Measurements from ENCODE around the gene AOPEP.
A peak's percentile ranks its signal among the peaks of the same experiment; 100 is the strongest.

Gene AOPEP

GRCh38 chr9:95037789-95038521 is 311.5 kb downstream of the AOPEP start:
- no peak for DNase-seq (ENCODE audit: low spot score)

- DNase-seq (ENCODE audit: low spot score): no peak
These were observed 312.2 kb downstream of the AOPEP start for GRCh38 chr9:95038666-95039065.

- no peak for DNase-seq (ENCODE audit: low spot score)
These were observed 313.6 kb downstream of the AOPEP start for GRCh38 chr9:95040106-95040505.

- no peak for DNase-seq (ENCODE audit: low spot score)
These were observed 317.3 kb downstream of the AOPEP start for GRCh38 chr9:95043826-95044225.

GRCh38 chr9:95044731-95045508 is 318.4 kb downstream of the AOPEP start:
- no peak for DNase-seq (ENCODE audit: low spot score)

- DNase-seq (ENCODE audit: low spot score): no peak
These were observed 319.3 kb downstream of the AOPEP start for GRCh38 chr9:95045751-95046150.

GRCh38 chr9:95047452-95048224 is 321.1 kb downstream of the AOPEP start:
- no peak for DNase-seq (ENCODE audit: low spot score)

- DNase-seq (ENCODE audit: low spot score): peak; percentile 8
These were observed 322.0 kb downstream of the AOPEP start for GRCh38 chr9:95048225-95049087.

GRCh38 chr9:95049761-95050160 is 323.3 kb downstream of the AOPEP start:
- no peak for DNase-seq (ENCODE audit: low spot score)

- no peak for DNase-seq (ENCODE audit: low spot score)
These were observed 327.4 kb downstream of the AOPEP start for GRCh38 chr9:95053611-95054570.

GRCh38 chr9:95055334-95055850 is 328.9 kb downstream of the AOPEP start:
- no peak for DNase-seq (ENCODE audit: low spot score)

- no peak for DNase-seq (ENCODE audit: low spot score)
These were observed 329.5 kb downstream of the AOPEP start for GRCh38 chr9:95055851-95056551.

GRCh38 chr9:95057101-95057500 is 330.6 kb downstream of the AOPEP start:
- DNase-seq (ENCODE audit: low spot score): no peak

GRCh38 chr9:95058121-95058785 is 331.8 kb downstream of the AOPEP start:
- DNase-seq (ENCODE audit: low spot score): no peak

GRCh38 chr9:95058795-95059386 is 332.4 kb downstream of the AOPEP start:
- no peak for DNase-seq (ENCODE audit: low spot score)

GRCh38 chr9:95060234-95060633 is 333.7 kb downstream of the AOPEP start:
- no peak for DNase-seq (ENCODE audit: low spot score)

GRCh38 chr9:95060916-95061315 is 334.4 kb downstream of the AOPEP start:
- DNase-seq (ENCODE audit: low spot score): no peak

- DNase-seq (ENCODE audit: low spot score): no peak
These were observed 335.6 kb downstream of the AOPEP start for GRCh38 chr9:95061916-95062595.
